Measurements from ENCODE around the gene ITGB3.
"Not testable (repeated sequence)": the region's sequence is repeated elsewhere in the genome, so short reads cannot be mapped to it uniquely, and the experiment has no call there.

- TF ChIP-seq, protein P1, sequence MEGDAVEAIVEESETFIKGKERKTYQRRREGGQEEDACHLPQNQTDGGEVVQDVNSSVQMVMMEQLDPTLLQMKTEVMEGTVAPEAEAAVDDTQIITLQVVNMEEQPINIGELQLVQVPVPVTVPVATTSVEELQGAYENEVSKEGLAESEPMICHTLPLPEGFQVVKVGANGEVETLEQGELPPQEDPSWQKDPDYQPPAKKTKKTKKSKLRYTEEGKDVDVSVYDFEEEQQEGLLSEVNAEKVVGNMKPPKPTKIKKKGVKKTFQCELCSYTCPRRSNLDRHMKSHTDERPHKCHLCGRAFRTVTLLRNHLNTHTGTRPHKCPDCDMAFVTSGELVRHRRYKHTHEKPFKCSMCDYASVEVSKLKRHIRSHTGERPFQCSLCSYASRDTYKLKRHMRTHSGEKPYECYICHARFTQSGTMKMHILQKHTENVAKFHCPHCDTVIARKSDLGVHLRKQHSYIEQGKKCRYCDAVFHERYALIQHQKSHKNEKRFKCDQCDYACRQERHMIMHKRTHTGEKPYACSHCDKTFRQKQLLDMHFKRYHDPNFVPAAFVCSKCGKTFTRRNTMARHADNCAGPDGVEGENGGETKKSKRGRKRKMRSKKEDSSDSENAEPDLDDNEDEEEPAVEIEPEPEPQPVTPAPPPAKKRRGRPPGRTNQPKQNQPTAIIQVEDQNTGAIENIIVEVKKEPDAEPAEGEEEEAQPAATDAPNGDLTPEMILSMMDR (IDR thresholded peaks at IDR 0.05; ENCODE audit: insufficient read depth, low read length, poor library complexity, severe bottlenecking): not testable (repeated sequence)
- TF ChIP-seq EZH2phosphoT487 (conservative IDR thresholded peaks at IDR 0.05; ENCODE audit: low read length): not testable (repeated sequence)
These were observed 29.6 kb upstream of the ITGB3 start for GRCh38 chr17:47224077-47224476.

Data from SU-DHL-6 (cell line).